GM19372 (cell line): ENCODE data around the gene TCERG1L.

ENCODE experiments used
- ATAC-seq: cut with Tn5 transposase; IDR thresholded peaks from one replicate; pipeline ENCODE4 v1.9.1; 2021; ENCODE audit warnings: mild to moderate bottlenecking, low read depth, moderate library complexity; ENCODE audit not compliant: unreplicated experiment

Gene TCERG1L

GRCh38 chr10:131093795-131094366 is 217.6 kb downstream of the TCERG1L start:
- no peak for ATAC-seq

GRCh38 chr10:131093346-131093745 is 218.2 kb downstream of the TCERG1L start:
- ATAC-seq = no peak

- no peak for ATAC-seq
Observed at GRCh38 chr10:131092876-131093275, 218.6 kb downstream of the TCERG1L start.

GRCh38 chr10:131092386-131092785 is 219.1 kb downstream of the TCERG1L start:
- ATAC-seq = no peak

GRCh38 chr10:131091682-131092081 is 219.8 kb downstream of the TCERG1L start:
- ATAC-seq = no peak

- no peak for ATAC-seq
Observed at GRCh38 chr10:131090761-131091661, 220.5 kb downstream of the TCERG1L start.

GRCh38 chr10:131089861-131090260 is 221.7 kb downstream of the TCERG1L start:
- no peak for ATAC-seq

GRCh38 chr10:131089150-131089549 is 222.4 kb downstream of the TCERG1L start:
- no peak for ATAC-seq

GRCh38 chr10:131088619-131089018 is 222.9 kb downstream of the TCERG1L start:
- ATAC-seq = no peak

- ATAC-seq = no peak
Observed at GRCh38 chr10:131087464-131088215, 223.9 kb downstream of the TCERG1L start.

- ATAC-seq = no peak
Observed at GRCh38 chr10:131086511-131086910, 225.0 kb downstream of the TCERG1L start.

GRCh38 chr10:131086094-131086493 is 225.4 kb downstream of the TCERG1L start:
- ATAC-seq = no peak

- ATAC-seq = no peak
Observed at GRCh38 chr10:131085091-131085860, 226.2 kb downstream of the TCERG1L start.

- no peak for ATAC-seq
Observed at GRCh38 chr10:131084791-131085090, 226.8 kb downstream of the TCERG1L start.

- no peak for ATAC-seq
Observed at GRCh38 chr10:131083915-131084790, 227.4 kb downstream of the TCERG1L start.

GRCh38 chr10:131082991-131083481 is 228.5 kb downstream of the TCERG1L start:
- no peak for ATAC-seq

- no peak for ATAC-seq
Observed at GRCh38 chr10:131082201-131082850, 229.2 kb downstream of the TCERG1L start.

GRCh38 chr10:131081786-131082185 is 229.7 kb downstream of the TCERG1L start:
- ATAC-seq = no peak

GRCh38 chr10:131081376-131081775 is 230.1 kb downstream of the TCERG1L start:
- no peak for ATAC-seq
